Nephron progenitor cell (in vitro differentiated cells): ENCODE results near the gene PIGR.
A peak's percentile ranks its signal among the peaks of the same experiment; 100 is the strongest.

Experiments used
- DNase-seq: peaks from one replicate; pipeline ENCODE4 v3.0.0; 2021
- H3K27ac Mint-ChIP-seq: 2 replicates; pipeline ENCODE4 v1.8.0; 2021; ENCODE audit warnings: mild to moderate bottlenecking, moderate library complexity, mixed read lengths
- H3K27me3 Mint-ChIP-seq: 2 replicates; pipeline ENCODE4 v1.8.0; 2021; ENCODE audit warnings: mild to moderate bottlenecking, low read depth, mixed read lengths; ENCODE audit not compliant: poor library complexity
- H3K36me3 Mint-ChIP-seq: 2 replicates; pipeline ENCODE4 v1.8.0; 2021; ENCODE audit warnings: low read depth, mixed read lengths
- H3K4me1 Mint-ChIP-seq: 2 replicates; pipeline ENCODE4 v1.8.0; 2021; ENCODE audit warnings: mixed read lengths
- H3K4me3 Mint-ChIP-seq: 2 replicates; pipeline ENCODE4 v1.8.0; 2021; ENCODE audit warnings: mild to moderate bottlenecking, moderate library complexity, mixed read lengths
- H3K9me3 Mint-ChIP-seq: 2 replicates; pipeline ENCODE4 v1.8.0; 2021; ENCODE audit warnings: mild to moderate bottlenecking, moderate library complexity, mixed read lengths
- CTCF ChIP-seq: fragments of 200-600 bp; sonication (generic); IDR thresholded peaks from 2 replicates; pipeline ENCODE4 v1.5.0; 2021; ENCODE audit warnings: antibody characterized with exemption

The PIGR gene

GRCh38 chr1:206890125-206891060 lies 55.9 kb downstream of the PIGR start:
- Mint-ChIP-seq H3K36me3 (no peaks in the 10 kb centered on the region), H3K27ac (no peak overlapping the region), H3K27me3 (peaks cover 15% of the 10 kb centered on the region), H3K4me1 (peaks cover 67% of the 10 kb centered on the region), H3K4me3 (no peak overlapping the region), H3K9me3 (peaks cover 3% of the 10 kb centered on the region)
- DNase-seq: no peak
- TF ChIP-seq CTCF: no peak

GRCh38 chr1:206887701-206888100 lies 58.6 kb downstream of the PIGR start:
- H3K27me3 Mint-ChIP-seq: peaks cover 9% of the 10 kb centered on the region
- H3K27ac Mint-ChIP-seq: peak overlapping the region; percentile 85
- no peak for DNase-seq
- TF ChIP-seq CTCF: no peak
- H3K9me3 Mint-ChIP-seq: peaks cover 3% of the 10 kb centered on the region
- no peak overlapping the region for H3K4me3 Mint-ChIP-seq
- H3K36me3 Mint-ChIP-seq: no peaks in the 10 kb centered on the region
- H3K4me1 Mint-ChIP-seq: peaks cover 57% of the 10 kb centered on the region

- H3K27me3 Mint-ChIP-seq: peaks cover 7% of the 10 kb centered on the region
- H3K9me3 Mint-ChIP-seq: peaks cover 8% of the 10 kb centered on the region
- H3K4me3 Mint-ChIP-seq: peak overlapping the region; percentile 2
- no peaks in the 10 kb centered on the region for H3K36me3 Mint-ChIP-seq
- peaks cover 54% of the 10 kb centered on the region for H3K4me1 Mint-ChIP-seq
- DNase-seq: no peak
- peak overlapping the region; percentile 85 for H3K27ac Mint-ChIP-seq
- no peak for TF ChIP-seq CTCF
These were observed 59.4 kb downstream of the PIGR start for GRCh38 chr1:206886831-206887230.

GRCh38 chr1:206885341-206886060 lies 60.8 kb downstream of the PIGR start:
- Mint-ChIP-seq H3K4me3 (no peak overlapping the region), H3K27ac (peak overlapping the region; percentile 71), H3K4me1 (peaks cover 43% of the 10 kb centered on the region), H3K27me3 (no peaks in the 10 kb centered on the region), H3K9me3 (peaks cover 18% of the 10 kb centered on the region), H3K36me3 (no peaks in the 10 kb centered on the region)
- no peak for TF ChIP-seq CTCF
- DNase-seq: no peak

GRCh38 chr1:206883876-206884275 lies 62.4 kb downstream of the PIGR start:
- Mint-ChIP-seq H3K4me3 (no peak overlapping the region), H3K36me3 (no peaks in the 10 kb centered on the region), H3K27me3 (no peaks in the 10 kb centered on the region), H3K4me1 (peaks cover 43% of the 10 kb centered on the region), H3K27ac (no peak overlapping the region), H3K9me3 (peaks cover 31% of the 10 kb centered on the region)
- no peak for TF ChIP-seq CTCF
- DNase-seq: no peak
